Activated CD4-positive, alpha-beta memory T cell treated with anti-CD3 and anti-CD28 coated beads for 36 hours (primary cell): ENCODE measurements around the gene SEMA4G. TPM values are rescaled to one million over a fixed set of nuclear protein-coding genes. Genes with fewer than 3 reads are reported as not detected.

Experiments used
- CTCF ChIA-PET: fragments of 350-600 bp; sonication (Branson Sonifier 250); formaldehyde crosslinking; loops from one replicate; lab custom pipeline; 2021; ENCODE audit warnings: antibody characterized with exemption, inconsistent platforms; lab: Charles Lee
- POLR2A ChIA-PET: fragments of 350-600 bp; sonication (Branson Sonifier 250); formaldehyde crosslinking; loops from one replicate; lab custom pipeline; 2021; ENCODE audit warnings: antibody characterized with exemption; lab: Charles Lee
- DNase-seq: peaks from one replicate; pipeline ENCODE4 v3.0.0-alpha.2; 2020
- H3K27ac Mint-ChIP-seq: one replicate; pipeline ENCODE4 v1.8.0; 2021; ENCODE audit warnings: mixed read lengths
- H3K27me3 Mint-ChIP-seq: one replicate; pipeline ENCODE4 v1.8.0; 2021; ENCODE audit warnings: mixed read lengths
- H3K36me3 Mint-ChIP-seq: one replicate; pipeline ENCODE4 v1.8.0; 2021; ENCODE audit warnings: mixed read lengths
- H3K4me1 Mint-ChIP-seq: one replicate; pipeline ENCODE4 v1.8.0; 2021; ENCODE audit warnings: low read depth, mixed read lengths
- H3K4me3 Mint-ChIP-seq: one replicate; pipeline ENCODE4 v1.8.0; 2021; ENCODE audit warnings: mild to moderate bottlenecking, mixed read lengths
- H3K9me3 Mint-ChIP-seq: one replicate; pipeline ENCODE4 v1.8.0; 2021; ENCODE audit warnings: mixed read lengths
- intact Hi-C: fragments of 100-400 bp; cut with micrococcal nuclease; formaldehyde crosslinking; loops from one replicate; pipeline ENCODE4 v1.15.1; 2023
- total RNA-seq, 2 experiments: library from RNA; stranded (reverse); gene quantifications; one replicate each; pipeline ENCODE4 v1.2.3, GENCODE V29; 2021

The SEMA4G gene
- total RNA-seq, 2 experiments from 2014 or later = 0.58 to 0.74 TPM

- Mint-ChIP-seq H3K9me3 (no peaks in the 10 kb centered on the region), H3K4me1 (peaks cover 28% of the 10 kb centered on the region), H3K36me3 (peaks cover 24% of the 10 kb centered on the region), H3K4me3 (no peak overlapping the region), H3K27me3 (no peaks in the 10 kb centered on the region), H3K27ac (no peak overlapping the region)
- no peak for DNase-seq
- intact Hi-C loops = loop anchor here (5.0 kb wide), 1 partner anchor 83 kb away; the partner anchor contains the start of gene SLF2
- ChIA-PET CTCF (interaction anchor here (14.6 kb wide), 1 partner anchor 22 kb away, joined by 199 read pairs; no protein-coding TSS in a partner anchor), POLR2A (no interaction called here)
These were observed 25.9 kb downstream of the SEMA4G start for GRCh38 chr10:100995181-100995580.

- Mint-ChIP-seq H3K27me3 (no peaks in the 10 kb centered on the region), H3K4me3 (peak overlapping the region; percentile 76), H3K27ac (peak overlapping the region; percentile 86), H3K36me3 (peaks cover 10% of the 10 kb centered on the region), H3K9me3 (no peaks in the 10 kb centered on the region), H3K4me1 (peaks cover 20% of the 10 kb centered on the region)
- peak; percentile 52 for DNase-seq
- intact Hi-C loops = loop anchor here (1.0 to 5.0 kb wide), 4 partner anchors 10 to 1506 kb away; partner anchors contain the start of genes ACTR1A, MRPL43, SLF2 and SUFU
- ChIA-PET POLR2A (interaction anchor here (0.5 to 1.0 kb wide), 3 partner anchors 20 to 1060 kb away, joined by 3 to 4 read pairs (median 3); no protein-coding TSS in a partner anchor), CTCF (interaction anchor here (0.6 to 14.6 kb wide), 14 partner anchors 9 to 696 kb away, joined by 3 to 199 read pairs (median 3); partner anchors contain the start of genes MRPL43, PDZD7, SFXN3 and SLF2)
These were observed 27.5 kb downstream of the SEMA4G start for GRCh38 chr10:100996678-100997359.

GRCh38 chr10:100997360-100998182 is 28.3 kb downstream of the SEMA4G start:
- ChIA-PET CTCF (interaction anchor here (0.6 to 14.6 kb wide), 26 partner anchors 9 to 782 kb away, joined by 3 to 199 read pairs (median 3); partner anchors contain the start of genes HIF1AN, KAZALD1, MRPL43 and PDZD7), POLR2A (interaction anchor here (0.7 to 1.2 kb wide), 5 partner anchors 9 to 35 kb away, joined by 3 to 6 read pairs (median 4); partner anchors contain the start of genes PDZD7 and SFXN3)
- no peaks in the 10 kb centered on the region for H3K9me3 Mint-ChIP-seq
- no peaks in the 10 kb centered on the region for H3K27me3 Mint-ChIP-seq
- intact Hi-C loops = loop anchor here (1.0 to 5.0 kb wide), 4 partner anchors 10 to 1505 kb away; partner anchors contain the start of genes ACTR1A, MRPL43, SLF2 and SUFU
- H3K27ac Mint-ChIP-seq = peak overlapping the region; percentile 79
- H3K4me3 Mint-ChIP-seq = peak overlapping the region; percentile 76
- H3K4me1 Mint-ChIP-seq = peaks cover 20% of the 10 kb centered on the region
- peaks cover 9% of the 10 kb centered on the region for H3K36me3 Mint-ChIP-seq
- DNase-seq = peak; percentile 79

- Mint-ChIP-seq H3K4me1 (peaks cover 20% of the 10 kb centered on the region), H3K4me3 (peak overlapping the region; percentile 76), H3K36me3 (peaks cover 7% of the 10 kb centered on the region), H3K9me3 (no peaks in the 10 kb centered on the region), H3K27me3 (no peaks in the 10 kb centered on the region), H3K27ac (peak overlapping the region; percentile 79)
- peak; percentile 78 for DNase-seq
- ChIA-PET CTCF (interaction anchor here (0.6 to 14.6 kb wide), 22 partner anchors 8 to 783 kb away, joined by 3 to 199 read pairs (median 4); partner anchors contain the start of genes HIF1AN, KAZALD1, MRPL43 and PDZD7), POLR2A (interaction anchor here (0.8 to 1.2 kb wide), 4 partner anchors 10 to 33 kb away, joined by 3 to 6 read pairs (median 4); partner anchors contain the start of genes PDZD7 and SFXN3)
- intact Hi-C loops = loop anchor here (5.0 kb wide), 1 partner anchor 86 kb away; the partner anchor contains the start of gene SLF2
These were observed 29.1 kb downstream of the SEMA4G start for GRCh38 chr10:100998183-100998990.

GRCh38 chr10:100998991-100999741 is 29.9 kb downstream of the SEMA4G start:
- peaks cover 20% of the 10 kb centered on the region for H3K4me1 Mint-ChIP-seq
- DNase-seq = peak; percentile 81
- no peaks in the 10 kb centered on the region for H3K9me3 Mint-ChIP-seq
- peaks cover 5% of the 10 kb centered on the region for H3K36me3 Mint-ChIP-seq
- intact Hi-C loops = loop anchor here (1.0 to 5.0 kb wide), 2 partner anchors 14 to 87 kb away; partner anchors contain the start of gene SLF2
- POLR2A ChIA-PET = interaction anchor here (0.7 kb wide), 1 partner anchor 32 kb away, joined by 3 read pairs; the partner anchor contains the start of genes PDZD7 and SFXN3
- no peaks in the 10 kb centered on the region for H3K27me3 Mint-ChIP-seq
- peak overlapping the region; percentile 79 for H3K27ac Mint-ChIP-seq
- H3K4me3 Mint-ChIP-seq = peak overlapping the region; percentile 76
- CTCF ChIA-PET = interaction anchor here (0.8 to 14.6 kb wide), 10 partner anchors 12 to 437 kb away, joined by 3 to 199 read pairs (median 6); partner anchors contain the start of genes MRPL43, PDZD7, SFXN3 and TWNK

- CTCF ChIA-PET = interaction anchor here (0.8 to 14.6 kb wide), 6 partner anchors 12 to 437 kb away, joined by 3 to 199 read pairs (median 6); partner anchors contain the start of genes MRPL43, PDZD7, SFXN3 and TWNK
- H3K27ac Mint-ChIP-seq = peak within 1 kb of the TSS; percentile 79
- no peak for DNase-seq
- POLR2A ChIA-PET = interaction anchor here (0.7 kb wide), 1 partner anchor 31 kb away, joined by 3 read pairs; the partner anchor contains the start of genes PDZD7 and SFXN3
- H3K36me3 Mint-ChIP-seq = peaks cover under 1% of the 10 kb centered on the region
- H3K4me3 Mint-ChIP-seq = peak within 1 kb of the TSS; percentile 76
- peaks cover 20% of the 10 kb centered on the region for H3K4me1 Mint-ChIP-seq
- intact Hi-C loops = loop anchor here (1.0 to 5.0 kb wide), 2 partner anchors 14 to 87 kb away; partner anchors contain the start of gene SLF2
- no peaks in the 10 kb centered on the region for H3K27me3 Mint-ChIP-seq
- no peaks in the 10 kb centered on the region for H3K9me3 Mint-ChIP-seq
These were observed 30.4 kb downstream of the SEMA4G start, which contains the start of gene LZTS2 for GRCh38 chr10:100999742-101000126. LZTS2 (plus strand) TSS chr10:100999808; CDS start chr10:101002539, 2,731 bp downstream.

- Mint-ChIP-seq H3K36me3 (no peaks in the 10 kb centered on the region), H3K27ac (no peak overlapping the region), H3K4me1 (peaks cover 20% of the 10 kb centered on the region), H3K9me3 (no peaks in the 10 kb centered on the region), H3K27me3 (no peaks in the 10 kb centered on the region), H3K4me3 (peak overlapping the region; percentile 51)
- POLR2A ChIA-PET = no interaction called here
- CTCF ChIA-PET = interaction anchor here (1.6 to 14.6 kb wide), 5 partner anchors 11 to 438 kb away, joined by 3 to 199 read pairs (median 6); partner anchors contain the start of genes MRPL43 and TWNK
- no peak for DNase-seq
- intact Hi-C loops = no loop called here
These were observed 31.0 kb downstream of the SEMA4G start for GRCh38 chr10:101000127-101000914.

GRCh38 chr10:101000915-101001658 is 31.8 kb downstream of the SEMA4G start:
- Mint-ChIP-seq H3K9me3 (no peaks in the 10 kb centered on the region), H3K4me1 (peaks cover 19% of the 10 kb centered on the region), H3K27ac (no peak overlapping the region), H3K27me3 (no peaks in the 10 kb centered on the region), H3K4me3 (peak overlapping the region; percentile 25), H3K36me3 (no peaks in the 10 kb centered on the region)
- ChIA-PET POLR2A (no interaction called here), CTCF (interaction anchor here (2.8 to 14.6 kb wide), 2 partner anchors 11 to 16 kb away, joined by 6 to 199 read pairs; no protein-coding TSS in a partner anchor)
- intact Hi-C loops = no loop called here
- DNase-seq = no peak

- POLR2A ChIA-PET = no interaction called here
- H3K4me1 Mint-ChIP-seq = peaks cover 14% of the 10 kb centered on the region
- intact Hi-C loops = no loop called here
- H3K4me3 Mint-ChIP-seq = no peak overlapping the region
- no peak overlapping the region for H3K27ac Mint-ChIP-seq
- DNase-seq = no peak
- H3K27me3 Mint-ChIP-seq = no peaks in the 10 kb centered on the region
- no peaks in the 10 kb centered on the region for H3K36me3 Mint-ChIP-seq
- CTCF ChIA-PET = interaction anchor here (2.8 to 14.6 kb wide), 2 partner anchors 10 to 15 kb away, joined by 6 to 199 read pairs; no protein-coding TSS in a partner anchor
- no peaks in the 10 kb centered on the region for H3K9me3 Mint-ChIP-seq
These were observed 32.3 kb downstream of the SEMA4G start for GRCh38 chr10:101001659-101002035.
